ENCODE data around the gene UCHL3. TPM values are rescaled to one million over a fixed set of nuclear protein-coding genes. Genes with fewer than 3 reads are reported as not detected.
A peak's percentile ranks its signal among the peaks of the same experiment; 100 is the strongest.

The UCHL3 gene
- total and polyA plus RNA-seq, 5 donors from 2014 or later: 28.3 to 78.7 (median 59.7) TPM

- H3K9me3 ChIP-seq (ENCODE audit: control insufficient read depth in 2 of 2, low read length in 2 of 2): peaks cover 0 to 5% of the 10 kb centered on the region in 2 experiments
- H3K4me3 ChIP-seq (ENCODE audit: low read depth, low read length): no peak overlapping the region
- no peak overlapping the region for H3K27ac ChIP-seq (ENCODE audit: insufficient read depth, low read length, poor library complexity, severe bottlenecking)
- peaks cover 51% of the 10 kb centered on the region for H3K36me3 Mint-ChIP-seq
- no peak overlapping the region for H3K27ac Mint-ChIP-seq
- H3K27me3 Mint-ChIP-seq: no peaks in the 10 kb centered on the region
- H3K4me1 ChIP-seq (ENCODE audit: control insufficient read depth, insufficient read depth, low read length, poor library complexity, severe bottlenecking): no peaks in the 10 kb centered on the region
- peaks cover 9 to 26% (median 17%) of the 10 kb centered on the region in 4 donors for H3K4me1 Mint-ChIP-seq
- no peak for DNase-seq
- no peak for ATAC-seq (ENCODE audit: low read depth in 2 of 2)
- H3K36me3 ChIP-seq (ENCODE audit: control insufficient read depth, insufficient read depth, low read length): peaks cover 23% of the 10 kb centered on the region
- H3K27me3 ChIP-seq (ENCODE audit: control insufficient read depth, insufficient read depth, low read length): no peaks in the 10 kb centered on the region
- H3K4me3 Mint-ChIP-seq: no peak overlapping the region
- H3K9me3 Mint-ChIP-seq: peaks cover 0 to 15% (median 5%) of the 10 kb centered on the region in 7 donors
These were observed 33.5 kb downstream of the UCHL3 start for GRCh38 chr13:75583091-75583490.

- DNase-seq: no peak
These were observed 35.6 kb downstream of the UCHL3 start for GRCh38 chr13:75585153-75585552.

GRCh38 chr13:75587679-75588078, 38.1 kb downstream of the UCHL3 start:
- Histone ChIP-seq H3K27me3 (ENCODE audit: control insufficient read depth, insufficient read depth, low read length) (no peaks in the 10 kb centered on the region), H3K4me1 (ENCODE audit: control insufficient read depth, insufficient read depth, low read length, poor library complexity, severe bottlenecking) (no peaks in the 10 kb centered on the region), H3K4me3 (ENCODE audit: low read depth, low read length) (no peak overlapping the region), H3K9me3 (ENCODE audit: control insufficient read depth in 2 of 2, low read length in 2 of 2) (peaks cover 0 to 5% of the 10 kb centered on the region in 2 experiments), H3K27ac (ENCODE audit: insufficient read depth, low read length, poor library complexity, severe bottlenecking) (no peak overlapping the region), H3K36me3 (ENCODE audit: control insufficient read depth, insufficient read depth, low read length) (peaks cover 27% of the 10 kb centered on the region)
- H3K27me3 Mint-ChIP-seq: no peaks in the 10 kb centered on the region
- ATAC-seq (ENCODE audit: low read depth in 2 of 2): no peak
- no peak overlapping the region for H3K4me3 Mint-ChIP-seq
- peaks cover 13 to 29% (median 24%) of the 10 kb centered on the region in 4 donors for H3K4me1 Mint-ChIP-seq
- peaks cover 0 to 15% (median 5%) of the 10 kb centered on the region in 7 donors for H3K9me3 Mint-ChIP-seq
- no peak overlapping the region for H3K27ac Mint-ChIP-seq
- peaks cover 55% of the 10 kb centered on the region for H3K36me3 Mint-ChIP-seq
- no peak for DNase-seq

More at GRCh38 chr13:75585153-75585552, 35.6 kb downstream of the UCHL3 start:
- no peak overlapping the region for H3K4me3 Mint-ChIP-seq
- Histone ChIP-seq H3K4me1 (ENCODE audit: control insufficient read depth, insufficient read depth, low read length, poor library complexity, severe bottlenecking) (no peaks in the 10 kb centered on the region), H3K36me3 (ENCODE audit: control insufficient read depth, insufficient read depth, low read length) (peaks cover 25% of the 10 kb centered on the region), H3K4me3 (ENCODE audit: low read depth, low read length) (no peak overlapping the region), H3K9me3 (ENCODE audit: control insufficient read depth in 2 of 2, low read length in 2 of 2) (peaks cover 0 to 5% of the 10 kb centered on the region in 2 experiments), H3K27ac (ENCODE audit: insufficient read depth, low read length, poor library complexity, severe bottlenecking) (no peak overlapping the region), H3K27me3 (ENCODE audit: control insufficient read depth, insufficient read depth, low read length) (no peaks in the 10 kb centered on the region)
- peaks cover 0 to 15% (median 5%) of the 10 kb centered on the region in 7 donors for H3K9me3 Mint-ChIP-seq
- H3K27me3 Mint-ChIP-seq: no peaks in the 10 kb centered on the region
- peaks cover 8 to 33% (median 19%) of the 10 kb centered on the region in 4 donors for H3K4me1 Mint-ChIP-seq
- no peak for ATAC-seq (ENCODE audit: low read depth in 2 of 2)
- H3K27ac Mint-ChIP-seq: no peak overlapping the region
- peaks cover 53% of the 10 kb centered on the region for H3K36me3 Mint-ChIP-seq

GRCh38 chr13:75596657-75597182, 47.1 kb downstream of the UCHL3 start:
- Mint-ChIP-seq H3K4me3 (no peak overlapping the region), H3K27ac (no peak overlapping the region), H3K27me3 (no peaks in the 10 kb centered on the region), H3K36me3 (peaks cover 28% of the 10 kb centered on the region), H3K4me1 (peaks cover 0 to 22% (median 3%) of the 10 kb centered on the region in 4 donors), H3K9me3 (no peaks in the 10 kb centered on the region)
- no peaks in the 10 kb centered on the region for H3K9me3 ChIP-seq (ENCODE audit: control insufficient read depth in 2 of 2, low read length in 2 of 2)
- H3K27me3 ChIP-seq (ENCODE audit: control insufficient read depth, insufficient read depth, low read length): no peaks in the 10 kb centered on the region
- no peak overlapping the region for H3K4me3 ChIP-seq (ENCODE audit: low read depth, low read length)
- DNase-seq: no peak
- no peak overlapping the region for H3K27ac ChIP-seq (ENCODE audit: insufficient read depth, low read length, poor library complexity, severe bottlenecking)
- H3K36me3 ChIP-seq (ENCODE audit: control insufficient read depth, insufficient read depth, low read length): peaks cover 16% of the 10 kb centered on the region
- H3K4me1 ChIP-seq (ENCODE audit: control insufficient read depth, insufficient read depth, low read length, poor library complexity, severe bottlenecking): no peaks in the 10 kb centered on the region
- ATAC-seq (ENCODE audit: low read depth in 2 of 2): no peak

GRCh38 chr13:75600371-75600770, 50.8 kb downstream of the UCHL3 start:
- Mint-ChIP-seq H3K4me3 (no peak overlapping the region), H3K36me3 (peaks cover 32% of the 10 kb centered on the region), H3K9me3 (no peaks in the 10 kb centered on the region), H3K27ac (no peak overlapping the region), H3K27me3 (no peaks in the 10 kb centered on the region), H3K4me1 (peaks cover 0 to 11% (median 3%) of the 10 kb centered on the region in 4 donors)
- Histone ChIP-seq H3K4me1 (ENCODE audit: control insufficient read depth, insufficient read depth, low read length, poor library complexity, severe bottlenecking) (no peaks in the 10 kb centered on the region), H3K27ac (ENCODE audit: insufficient read depth, low read length, poor library complexity, severe bottlenecking) (no peak overlapping the region), H3K4me3 (ENCODE audit: low read depth, low read length) (no peak overlapping the region), H3K36me3 (ENCODE audit: control insufficient read depth, insufficient read depth, low read length) (peaks cover 17% of the 10 kb centered on the region), H3K27me3 (ENCODE audit: control insufficient read depth, insufficient read depth, low read length) (no peaks in the 10 kb centered on the region), H3K9me3 (ENCODE audit: control insufficient read depth in 2 of 2, low read length in 2 of 2) (no peaks in the 10 kb centered on the region)
- no peak for ATAC-seq (ENCODE audit: low read depth in 2 of 2)
- no peak for DNase-seq

GRCh38 chr13:75603038-75603437, 53.4 kb downstream of the UCHL3 start:
- Mint-ChIP-seq H3K4me3 (no peak overlapping the region), H3K27ac (peak overlapping the region in 1 of 3 donors; percentile 52), H3K4me1 (peaks cover 0 to 7% (median 0%) of the 10 kb centered on the region in 4 donors), H3K27me3 (no peaks in the 10 kb centered on the region), H3K9me3 (no peaks in the 10 kb centered on the region), H3K36me3 (peaks cover 32% of the 10 kb centered on the region)
- DNase-seq (no peak), ATAC-seq (ENCODE audit: low read depth in 2 of 2) (no peak)
- H3K27me3 ChIP-seq (ENCODE audit: control insufficient read depth, insufficient read depth, low read length): no peaks in the 10 kb centered on the region
- peaks cover 18% of the 10 kb centered on the region for H3K36me3 ChIP-seq (ENCODE audit: control insufficient read depth, insufficient read depth, low read length)
- H3K4me3 ChIP-seq (ENCODE audit: low read depth, low read length): no peak overlapping the region
- no peaks in the 10 kb centered on the region for H3K9me3 ChIP-seq (ENCODE audit: control insufficient read depth in 2 of 2, low read length in 2 of 2)
- H3K27ac ChIP-seq (ENCODE audit: insufficient read depth, low read length, poor library complexity, severe bottlenecking): no peak overlapping the region
- H3K4me1 ChIP-seq (ENCODE audit: control insufficient read depth, insufficient read depth, low read length, poor library complexity, severe bottlenecking): no peaks in the 10 kb centered on the region

GRCh38 chr13:75607447-75607846, 57.9 kb downstream of the UCHL3 start:
- no peaks in the 10 kb centered on the region for H3K27me3 ChIP-seq (ENCODE audit: control insufficient read depth, insufficient read depth, low read length)
- Mint-ChIP-seq H3K27me3 (no peaks in the 10 kb centered on the region), H3K4me3 (no peak overlapping the region), H3K4me1 (peaks cover 0 to 4% (median under 1%) of the 10 kb centered on the region in 4 donors), H3K36me3 (peaks cover 28% of the 10 kb centered on the region), H3K9me3 (no peaks in the 10 kb centered on the region), H3K27ac (no peak overlapping the region)
- no peak for ATAC-seq (ENCODE audit: low read depth in 2 of 2)
- no peak overlapping the region for H3K4me3 ChIP-seq (ENCODE audit: low read depth, low read length)
- H3K9me3 ChIP-seq (ENCODE audit: control insufficient read depth in 2 of 2, low read length in 2 of 2): no peaks in the 10 kb centered on the region
- DNase-seq: no peak
- H3K4me1 ChIP-seq (ENCODE audit: control insufficient read depth, insufficient read depth, low read length, poor library complexity, severe bottlenecking): no peaks in the 10 kb centered on the region
- H3K27ac ChIP-seq (ENCODE audit: insufficient read depth, low read length, poor library complexity, severe bottlenecking): no peak overlapping the region
- peaks cover 14% of the 10 kb centered on the region for H3K36me3 ChIP-seq (ENCODE audit: control insufficient read depth, insufficient read depth, low read length)

GRCh38 chr13:75610466-75610865, 60.9 kb downstream of the UCHL3 start:
- no peak for ATAC-seq (ENCODE audit: low read depth in 2 of 2)
- H3K27me3 ChIP-seq (ENCODE audit: control insufficient read depth, insufficient read depth, low read length): no peaks in the 10 kb centered on the region
- H3K27ac Mint-ChIP-seq: no peak overlapping the region

More at GRCh38 chr13:75610466-75610865, 60.9 kb downstream of the UCHL3 start:
- no peak overlapping the region for H3K27ac ChIP-seq (ENCODE audit: insufficient read depth, low read length, poor library complexity, severe bottlenecking)
- peaks cover 11% of the 10 kb centered on the region for H3K36me3 ChIP-seq (ENCODE audit: control insufficient read depth, insufficient read depth, low read length)
- peaks cover 38% of the 10 kb centered on the region for H3K36me3 Mint-ChIP-seq
- no peaks in the 10 kb centered on the region for H3K9me3 Mint-ChIP-seq
- peaks cover 0 to 19% (median 3%) of the 10 kb centered on the region in 4 donors for H3K4me1 Mint-ChIP-seq
- H3K4me3 Mint-ChIP-seq: no peak overlapping the region
- H3K27me3 Mint-ChIP-seq: no peaks in the 10 kb centered on the region
- DNase-seq: no peak
- H3K4me1 ChIP-seq (ENCODE audit: control insufficient read depth, insufficient read depth, low read length, poor library complexity, severe bottlenecking): no peaks in the 10 kb centered on the region
- H3K4me3 ChIP-seq (ENCODE audit: low read depth, low read length): no peak overlapping the region
- no peaks in the 10 kb centered on the region for H3K9me3 ChIP-seq (ENCODE audit: control insufficient read depth in 2 of 2, low read length in 2 of 2)
